ENCODE results near the gene GAS6. TPM values are rescaled to one million over a fixed set of nuclear protein-coding genes. Genes with fewer than 3 reads are reported as not detected.

The GAS6 gene
- total RNA-seq, 1 experiment from 2014 or later = 394 TPM

- H3K27me3 ChIP-seq = no peaks in the 10 kb centered on the region
- peaks cover 10% of the 10 kb centered on the region for H3K36me3 ChIP-seq
- DNase-seq = peak; percentile 97
- peaks cover 22% of the 10 kb centered on the region for H3K9me3 ChIP-seq
- H3K4me3 ChIP-seq = no peak overlapping the region
These were observed 33.3 kb upstream of the GAS6 start for GRCh38 chr13:113897161-113897560.

DNA sequence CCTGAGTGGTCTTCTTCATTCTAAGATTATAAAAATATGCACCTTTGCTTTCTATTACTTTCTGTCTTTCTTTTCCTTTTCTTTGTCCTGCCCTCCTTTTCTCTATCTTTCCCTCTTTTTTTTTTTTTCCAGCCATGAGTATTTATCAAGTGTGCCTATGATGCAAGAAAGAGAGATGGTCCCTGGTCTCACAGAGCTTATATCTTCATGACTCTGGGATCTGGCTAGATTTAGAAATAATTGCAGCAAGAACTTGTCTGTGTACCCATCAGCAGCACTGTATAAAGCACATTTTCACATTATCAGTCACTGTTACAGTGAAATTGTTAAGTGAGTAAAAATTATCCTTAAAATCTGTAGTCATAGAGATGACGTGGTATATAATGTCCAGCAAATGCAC, 31.6 kb upstream of the GAS6 start:
- H3K36me3 ChIP-seq = peaks cover 10% of the 10 kb centered on the region
- no peak for DNase-seq
- H3K4me3 ChIP-seq = no peak overlapping the region
- H3K27me3 ChIP-seq = no peaks in the 10 kb centered on the region
- H3K9me3 ChIP-seq = peaks cover 34% of the 10 kb centered on the region

GRCh38 chr13:113890774-113891480, 27.1 kb upstream of the GAS6 start:
- DNase-seq = no peak
- H3K9me3 ChIP-seq = peaks cover 32% of the 10 kb centered on the region
- peaks cover 3% of the 10 kb centered on the region; the same call in 1 of the 2 replicates for H3K36me3 ChIP-seq

GRCh38 chr13:113889467-113889866, 25.6 kb upstream of the GAS6 start:
- DNase-seq = no peak
- no peaks in the 10 kb centered on the region for H3K27me3 ChIP-seq
- H3K9me3 ChIP-seq = peaks cover 30% of the 10 kb centered on the region
- H3K4me3 ChIP-seq = no peak overlapping the region
- H3K36me3 ChIP-seq = peaks cover 3% of the 10 kb centered on the region; the same call in 1 of the 2 replicates

More at GRCh38 chr13:113890774-113891480, 27.1 kb upstream of the GAS6 start:
- H3K4me3 ChIP-seq = no peak overlapping the region
- H3K27me3 ChIP-seq = no peaks in the 10 kb centered on the region

GRCh38 chr13:113888701-113889330, 24.9 kb upstream of the GAS6 start:
- Histone ChIP-seq H3K4me3 (no peak overlapping the region), H3K9me3 (peaks cover 26% of the 10 kb centered on the region), H3K27me3 (no peaks in the 10 kb centered on the region), H3K36me3 (peaks cover 3% of the 10 kb centered on the region; the same call in 1 of the 2 replicates)
- no peak for DNase-seq

GRCh38 chr13:113887700-113888201, 23.9 kb upstream of the GAS6 start:
- Histone ChIP-seq H3K36me3 (no peaks in the 10 kb centered on the region), H3K4me3 (no peak overlapping the region), H3K27me3 (no peaks in the 10 kb centered on the region), H3K9me3 (peaks cover 18% of the 10 kb centered on the region)
- DNase-seq = peak; percentile 91

DNA sequence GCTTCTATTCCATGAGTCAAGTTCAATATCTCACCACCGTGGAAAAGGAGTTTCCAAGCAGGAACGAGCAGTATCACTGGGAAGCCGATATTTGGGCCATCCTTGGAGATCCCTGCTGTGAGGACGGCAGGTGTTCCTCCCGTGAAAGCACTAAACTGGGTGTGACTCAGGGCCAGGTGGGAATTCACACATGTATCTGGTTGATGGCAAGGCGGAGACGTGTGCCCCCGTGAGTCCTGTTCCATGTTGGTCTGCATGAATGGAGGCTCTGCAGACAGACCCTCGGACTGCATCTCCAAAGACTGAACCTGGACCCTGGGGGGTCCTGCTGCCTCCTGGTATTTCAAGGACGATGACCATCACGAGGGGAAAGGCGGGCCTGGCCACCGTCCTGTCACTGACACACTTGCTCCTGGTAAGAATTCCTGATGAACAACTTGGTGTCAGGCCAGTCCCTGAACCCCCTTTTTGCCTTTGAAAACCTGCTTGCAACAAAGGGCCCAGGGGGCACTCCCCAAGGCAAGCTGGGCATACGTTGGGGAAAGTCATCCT, 22.8 kb upstream of the GAS6 start:
- DNase-seq = no peak
- Histone ChIP-seq H3K27me3 (no peaks in the 10 kb centered on the region), H3K9me3 (peaks cover 7% of the 10 kb centered on the region; the same call in 1 of the 2 replicates), H3K4me3 (no peak overlapping the region), H3K36me3 (no peaks in the 10 kb centered on the region)

DNA sequence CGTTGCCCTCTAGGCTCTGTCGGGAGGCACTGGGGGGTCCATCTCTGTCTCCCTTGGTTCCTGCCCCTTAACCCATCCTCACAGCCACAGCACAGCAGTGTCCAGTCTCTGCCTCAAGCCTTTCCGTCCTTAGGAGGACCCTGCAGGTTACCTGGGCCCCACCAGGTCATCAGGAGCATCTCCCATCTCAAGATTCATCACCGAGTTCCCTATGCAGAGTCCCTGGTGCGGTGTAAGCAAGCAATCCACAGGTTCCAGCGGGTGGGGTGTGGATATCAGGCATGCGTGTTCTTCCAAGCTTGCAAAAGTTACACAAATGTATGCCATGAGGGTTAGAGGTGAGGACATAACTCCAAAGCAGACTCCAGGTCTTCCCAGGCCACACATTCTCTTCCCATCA, 20.9 kb upstream of the GAS6 start:
- DNase-seq = no peak
- Histone ChIP-seq H3K4me3 (no peak overlapping the region), H3K36me3 (no peaks in the 10 kb centered on the region), H3K9me3 (no peaks in the 10 kb centered on the region), H3K27me3 (no peaks in the 10 kb centered on the region)

GRCh38 chr13:113883921-113884804, 20.3 kb upstream of the GAS6 start:
- Histone ChIP-seq H3K36me3 (no peaks in the 10 kb centered on the region), H3K4me3 (no peak overlapping the region), H3K9me3 (no peaks in the 10 kb centered on the region), H3K27me3 (no peaks in the 10 kb centered on the region)
- no peak for DNase-seq

- H3K9me3 ChIP-seq = no peaks in the 10 kb centered on the region
- no peaks in the 10 kb centered on the region for H3K27me3 ChIP-seq
- no peak overlapping the region for H3K4me3 ChIP-seq
- DNase-seq = no peak
- H3K36me3 ChIP-seq = no peaks in the 10 kb centered on the region
These were observed 19.5 kb upstream of the GAS6 start for GRCh38 chr13:113883314-113883811.

DNA sequence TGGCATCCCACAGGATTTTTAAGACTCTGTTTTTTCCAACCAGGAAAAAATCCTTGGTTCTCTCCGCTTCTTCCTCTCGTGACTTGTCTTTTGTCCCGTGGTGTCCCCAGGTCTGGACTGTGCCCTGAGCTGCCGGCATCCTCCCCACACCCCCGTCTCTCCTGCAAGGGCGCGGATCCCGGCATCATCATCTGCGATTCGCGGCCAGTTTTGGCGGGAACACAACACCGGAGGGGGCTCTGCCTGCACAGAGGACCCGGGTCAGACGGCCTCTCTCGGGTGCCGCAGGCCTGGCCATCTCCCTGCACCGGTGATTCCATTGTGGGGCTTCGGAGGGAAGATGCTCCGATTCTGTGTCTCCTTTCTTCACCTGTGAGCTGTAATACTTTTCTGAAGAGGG, 18.8 kb upstream of the GAS6 start:
- H3K27me3 ChIP-seq = no peaks in the 10 kb centered on the region
- no peak overlapping the region for H3K4me3 ChIP-seq
- no peak for DNase-seq
- no peaks in the 10 kb centered on the region for H3K9me3 ChIP-seq
- H3K36me3 ChIP-seq = no peaks in the 10 kb centered on the region

- H3K36me3 ChIP-seq = no peaks in the 10 kb centered on the region
These were observed 18.4 kb upstream of the GAS6 start for GRCh38 chr13:113882267-113882630.

DNA sequence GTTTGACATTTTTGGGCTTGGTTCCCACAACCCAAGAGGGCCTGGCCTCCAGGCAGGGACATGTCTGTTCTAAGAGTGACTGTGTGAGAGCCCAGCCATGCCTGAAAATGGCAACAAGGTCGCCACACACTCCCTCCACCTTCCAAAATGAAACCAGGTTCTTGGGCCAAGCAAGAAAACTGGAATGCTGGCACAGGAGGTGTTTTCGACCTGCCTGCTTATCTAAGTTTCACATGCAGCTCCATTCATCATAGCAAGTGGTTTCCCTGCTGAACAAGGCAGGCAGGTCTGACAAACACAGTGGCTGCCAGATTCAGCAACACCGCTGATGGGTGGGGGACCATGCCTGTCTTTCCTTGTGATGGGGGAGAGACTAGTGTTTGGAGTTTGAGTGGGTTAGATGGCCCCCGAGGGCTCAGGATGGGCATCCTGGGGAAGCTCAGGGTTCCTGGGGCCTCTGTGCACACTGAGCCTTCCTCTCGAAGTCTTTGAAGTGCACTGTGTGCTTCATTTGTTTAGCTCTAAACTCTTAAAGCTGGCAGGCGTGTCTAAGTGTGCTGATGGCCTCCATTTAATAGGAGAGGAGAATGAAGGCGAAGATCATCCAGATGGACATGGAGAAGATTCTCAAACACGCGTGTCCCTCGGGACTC, 17.9 kb upstream of the GAS6 start:
- Histone ChIP-seq H3K27me3 (no peaks in the 10 kb centered on the region), H3K4me3 (no peak overlapping the region), H3K9me3 (no peaks in the 10 kb centered on the region), H3K36me3 (no peaks in the 10 kb centered on the region)
- DNase-seq = no peak

More at GRCh38 chr13:113882267-113882630, 18.4 kb upstream of the GAS6 start:
- H3K27me3 ChIP-seq = no peaks in the 10 kb centered on the region
- no peak for DNase-seq
- no peaks in the 10 kb centered on the region for H3K9me3 ChIP-seq
- H3K4me3 ChIP-seq = no peak overlapping the region

DNA sequence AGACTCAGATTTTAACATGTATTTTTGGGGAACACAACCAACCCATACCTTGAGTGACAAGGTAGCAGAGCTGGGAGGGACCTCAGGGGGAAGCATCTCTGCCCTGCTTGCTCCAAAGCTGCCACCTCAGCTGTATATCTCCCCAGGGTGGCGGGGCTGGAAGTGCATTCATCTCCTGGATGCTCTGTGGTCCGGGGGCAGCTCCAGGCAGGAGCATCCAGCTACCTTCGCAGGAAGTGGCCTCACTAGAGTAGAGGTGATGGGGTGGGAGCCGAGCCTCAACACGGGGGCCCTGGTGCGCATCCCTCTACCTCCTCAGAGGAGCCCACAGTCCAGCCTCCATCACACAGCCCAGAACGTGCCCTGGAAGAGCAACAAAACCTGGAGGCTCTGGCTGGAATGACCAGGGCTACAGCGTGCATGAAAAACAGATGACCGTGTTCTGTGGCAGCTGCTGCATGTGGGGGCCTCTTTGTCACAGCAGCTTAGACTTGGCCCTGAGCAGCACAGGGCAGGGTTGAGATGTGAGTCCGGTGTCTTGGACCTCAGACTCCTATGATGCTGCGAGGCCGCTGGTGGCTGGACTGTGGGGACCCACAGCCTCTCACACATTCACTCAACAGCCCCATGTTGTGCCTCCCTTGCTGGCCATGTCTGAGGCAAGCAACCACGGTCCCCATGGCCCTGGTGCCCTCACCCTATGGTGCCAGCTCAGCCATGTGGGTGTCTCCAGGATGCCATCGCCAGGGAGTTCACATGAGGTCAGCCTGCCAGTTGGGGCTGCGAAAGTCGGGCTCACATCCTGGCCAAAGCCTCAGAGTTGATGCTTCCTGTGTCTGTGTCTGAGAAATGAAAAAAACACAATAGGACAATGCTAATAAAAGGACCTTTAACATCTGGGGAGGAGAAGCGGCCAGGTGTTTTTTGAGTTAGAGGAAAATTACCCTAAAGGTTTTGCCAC, 17.1 kb upstream of the GAS6 start:
- peak; percentile 50 for DNase-seq

More for the DNA sequence above, 17.1 kb upstream of the GAS6 start:
- H3K9me3 ChIP-seq = no peaks in the 10 kb centered on the region
- H3K4me3 ChIP-seq = no peak overlapping the region
- H3K36me3 ChIP-seq = no peaks in the 10 kb centered on the region
- H3K27me3 ChIP-seq = no peaks in the 10 kb centered on the region
